ENCODE results near the gene BMPR1A. TPM values are rescaled to one million over a fixed set of nuclear protein-coding genes. Genes with fewer than 3 reads are reported as not detected.

BMPR1A gene
- total RNA-seq, 1 donor, result 71.7 TPM

DNA sequence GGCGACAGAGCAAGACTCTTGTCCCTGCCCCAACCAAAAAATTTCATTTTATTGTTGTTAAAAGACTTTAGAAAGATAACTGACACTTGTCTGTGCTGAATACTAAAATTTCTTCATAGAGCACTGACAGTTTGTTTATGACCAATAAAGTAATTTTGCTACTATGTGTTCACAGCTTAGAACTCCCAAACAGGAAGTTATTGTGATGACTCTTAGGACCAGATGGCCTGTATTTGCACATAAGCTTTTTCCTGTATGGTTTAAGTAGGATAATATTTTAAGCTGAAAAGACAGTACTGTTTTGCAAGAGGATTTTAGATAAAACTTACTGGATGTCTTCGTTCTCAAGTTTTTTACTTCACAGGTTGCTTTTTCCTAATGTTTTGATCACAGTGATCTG lies 120.3 kb downstream of the BMPR1A start:
- H3K79me2 ChIP-seq (ENCODE audit: insufficient read depth, low read length), result peaks cover 10% of the 10 kb centered on the region
- no peak overlapping the region for H3K4me2 ChIP-seq (ENCODE audit: insufficient read depth, low read length)
- H4K20me1 ChIP-seq (ENCODE audit: insufficient read depth, low read length), result peaks cover 10% of the 10 kb centered on the region
- no peak overlapping the region for H2AFZ ChIP-seq (ENCODE audit: low read length)
- H3K9me3 ChIP-seq (ENCODE audit: low read depth, low read length), result no peaks in the 10 kb centered on the region
- H3K4me3 ChIP-seq (ENCODE audit: insufficient read depth, low read length), result no peak overlapping the region
- H3K27ac ChIP-seq (ENCODE audit: low read depth, low read length), result no peak overlapping the region
- H3K27me3 ChIP-seq (ENCODE audit: insufficient read depth, low read length), result no peaks in the 10 kb centered on the region
- peaks cover 7% of the 10 kb centered on the region for H3K36me3 ChIP-seq (ENCODE audit: insufficient read depth, low read length)
- DNase-seq (ENCODE audit: insufficient read length, low spot score, missing footprints), result no peak
- no peaks in the 10 kb centered on the region for H3K4me1 ChIP-seq (ENCODE audit: insufficient read depth, low read length)
- TF ChIP-seq, protein P1, sequence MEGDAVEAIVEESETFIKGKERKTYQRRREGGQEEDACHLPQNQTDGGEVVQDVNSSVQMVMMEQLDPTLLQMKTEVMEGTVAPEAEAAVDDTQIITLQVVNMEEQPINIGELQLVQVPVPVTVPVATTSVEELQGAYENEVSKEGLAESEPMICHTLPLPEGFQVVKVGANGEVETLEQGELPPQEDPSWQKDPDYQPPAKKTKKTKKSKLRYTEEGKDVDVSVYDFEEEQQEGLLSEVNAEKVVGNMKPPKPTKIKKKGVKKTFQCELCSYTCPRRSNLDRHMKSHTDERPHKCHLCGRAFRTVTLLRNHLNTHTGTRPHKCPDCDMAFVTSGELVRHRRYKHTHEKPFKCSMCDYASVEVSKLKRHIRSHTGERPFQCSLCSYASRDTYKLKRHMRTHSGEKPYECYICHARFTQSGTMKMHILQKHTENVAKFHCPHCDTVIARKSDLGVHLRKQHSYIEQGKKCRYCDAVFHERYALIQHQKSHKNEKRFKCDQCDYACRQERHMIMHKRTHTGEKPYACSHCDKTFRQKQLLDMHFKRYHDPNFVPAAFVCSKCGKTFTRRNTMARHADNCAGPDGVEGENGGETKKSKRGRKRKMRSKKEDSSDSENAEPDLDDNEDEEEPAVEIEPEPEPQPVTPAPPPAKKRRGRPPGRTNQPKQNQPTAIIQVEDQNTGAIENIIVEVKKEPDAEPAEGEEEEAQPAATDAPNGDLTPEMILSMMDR (IDR thresholded peaks at IDR 0.05; ENCODE audit: extremely low read depth, low read depth, low read length), result no peak

DNA sequence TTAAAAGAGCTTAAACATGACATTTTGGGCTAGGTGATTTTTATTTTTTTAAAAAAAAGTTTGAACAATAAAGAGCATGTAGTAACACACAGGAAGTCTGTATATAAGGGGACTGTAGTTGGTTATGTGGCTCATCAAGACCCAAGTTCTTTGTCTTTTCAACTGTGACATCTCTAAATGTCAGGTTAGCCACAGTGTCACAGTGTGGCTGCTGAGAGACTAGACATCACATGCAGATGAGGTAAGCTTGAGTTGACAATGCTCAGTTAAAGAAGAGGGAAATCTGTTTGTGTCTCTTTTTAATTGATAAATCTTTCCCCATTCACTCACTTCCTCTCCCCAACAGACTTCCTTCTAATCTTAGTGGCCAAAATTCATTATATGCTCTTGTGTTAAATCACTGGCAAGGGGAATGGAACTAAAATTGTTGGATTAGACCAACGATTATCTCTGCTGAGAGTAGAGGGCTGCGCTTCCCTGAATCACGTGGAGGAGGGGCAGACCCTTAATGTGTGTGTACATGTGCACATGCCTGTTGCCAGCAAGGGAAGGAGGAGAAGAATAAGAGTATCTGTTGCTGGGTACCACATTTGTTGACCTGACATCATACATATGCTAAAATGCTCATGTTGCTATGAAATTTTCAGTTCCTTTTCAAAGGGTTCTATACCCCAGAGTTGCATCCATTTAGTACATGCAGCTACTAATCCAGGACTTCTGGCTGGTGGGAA lies 122.7 kb downstream of the BMPR1A start:
- H3K79me2 ChIP-seq (ENCODE audit: insufficient read depth, low read length), result peaks cover 2% of the 10 kb centered on the region
- TF ChIP-seq, protein P1 (IDR thresholded peaks at IDR 0.05; ENCODE audit: extremely low read depth, low read depth, low read length), result no peak
- DNase-seq (ENCODE audit: insufficient read length, low spot score, missing footprints), result no peak
- no peak overlapping the region for H3K27ac ChIP-seq (ENCODE audit: low read depth, low read length)
- H4K20me1 ChIP-seq (ENCODE audit: insufficient read depth, low read length), result no peaks in the 10 kb centered on the region
- H3K27me3 ChIP-seq (ENCODE audit: insufficient read depth, low read length), result no peaks in the 10 kb centered on the region
- no peak overlapping the region for H3K4me2 ChIP-seq (ENCODE audit: insufficient read depth, low read length)
- H3K4me1 ChIP-seq (ENCODE audit: insufficient read depth, low read length), result no peaks in the 10 kb centered on the region
- H3K4me3 ChIP-seq (ENCODE audit: insufficient read depth, low read length), result no peak overlapping the region
- H3K36me3 ChIP-seq (ENCODE audit: insufficient read depth, low read length), result peaks cover 7% of the 10 kb centered on the region
- H2AFZ ChIP-seq (ENCODE audit: low read length), result no peak overlapping the region
- no peaks in the 10 kb centered on the region for H3K9me3 ChIP-seq (ENCODE audit: low read depth, low read length)

DNA sequence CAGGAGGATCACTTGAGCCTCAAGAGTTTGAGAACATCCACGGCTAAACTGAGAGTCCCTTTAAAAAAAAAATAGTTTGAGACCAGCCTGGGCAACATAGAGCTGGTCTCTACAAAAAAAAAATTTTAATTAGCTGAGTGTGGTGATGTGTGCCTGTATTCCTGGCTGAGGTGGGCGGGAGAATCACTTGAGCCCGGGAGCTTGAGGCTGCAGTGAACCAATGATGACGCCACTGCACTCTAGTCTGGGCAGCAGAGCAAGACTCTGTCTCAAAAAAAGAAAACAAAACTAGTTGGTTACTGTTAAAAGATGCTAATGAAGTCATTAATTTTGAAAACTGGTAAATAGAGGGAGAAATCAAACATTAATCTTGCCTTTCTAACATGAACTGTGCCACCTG lies 124.6 kb downstream of the BMPR1A start:
- Histone ChIP-seq H3K79me2 (ENCODE audit: insufficient read depth, low read length) (peaks cover 6% of the 10 kb centered on the region), H3K4me1 (ENCODE audit: insufficient read depth, low read length) (no peaks in the 10 kb centered on the region), H3K27me3 (ENCODE audit: insufficient read depth, low read length) (no peaks in the 10 kb centered on the region), H3K27ac (ENCODE audit: low read depth, low read length) (no peak overlapping the region), H3K4me2 (ENCODE audit: insufficient read depth, low read length) (no peak overlapping the region), H3K9me3 (ENCODE audit: low read depth, low read length) (no peaks in the 10 kb centered on the region), H3K4me3 (ENCODE audit: insufficient read depth, low read length) (no peak overlapping the region), H3K36me3 (ENCODE audit: insufficient read depth, low read length) (peaks cover 6% of the 10 kb centered on the region), H2AFZ (ENCODE audit: low read length) (no peak overlapping the region), H4K20me1 (ENCODE audit: insufficient read depth, low read length) (peaks cover 3% of the 10 kb centered on the region)
- TF ChIP-seq, protein P1 (IDR thresholded peaks at IDR 0.05; ENCODE audit: extremely low read depth, low read depth, low read length), result no peak
- no peak for DNase-seq (ENCODE audit: insufficient read length, low spot score, missing footprints)

DNA sequence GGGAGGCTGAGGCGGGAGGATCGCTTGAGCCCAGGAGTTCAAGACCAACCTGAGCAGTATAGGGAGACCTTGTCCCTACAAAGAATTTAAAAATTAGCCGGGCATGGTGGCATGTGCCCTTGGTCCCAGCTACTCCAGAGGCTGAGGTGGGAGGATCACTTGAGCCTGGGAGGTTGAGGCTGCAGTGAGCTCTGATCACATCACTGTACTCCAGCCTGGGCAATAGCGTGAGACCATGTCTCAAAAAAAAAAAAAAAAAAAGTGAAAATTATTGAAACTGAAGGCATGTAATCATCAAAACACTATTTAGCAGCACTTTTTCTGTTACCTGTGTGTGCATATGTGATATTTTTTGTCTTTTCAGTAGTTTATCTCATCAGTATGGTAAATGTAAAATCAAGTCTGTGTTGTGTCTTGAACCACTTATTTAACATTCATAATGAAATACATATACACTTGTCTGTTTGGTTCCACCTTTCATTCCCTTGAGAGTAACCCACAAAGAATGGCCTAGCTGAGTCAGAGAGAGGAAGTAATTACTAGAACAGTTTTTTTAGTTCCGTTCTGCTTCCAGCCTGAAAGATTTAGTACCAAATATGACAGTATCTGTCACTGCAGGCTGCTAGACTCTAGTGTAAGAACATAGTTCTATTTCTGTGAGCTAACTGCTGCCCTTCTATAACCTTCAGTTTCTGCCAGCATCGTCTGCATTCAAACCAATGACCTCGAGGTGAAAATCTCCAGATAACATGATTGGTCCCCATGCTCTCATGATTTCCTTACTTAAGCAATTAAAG lies 132.4 kb downstream of the BMPR1A start:
- TF ChIP-seq, protein P1 (IDR thresholded peaks at IDR 0.05; ENCODE audit: extremely low read depth, low read depth, low read length), result no peak
- no peaks in the 10 kb centered on the region for H3K9me3 ChIP-seq (ENCODE audit: low read depth, low read length)
- peak overlapping the region; percentile 49 for H3K4me2 ChIP-seq (ENCODE audit: insufficient read depth, low read length)
- peak overlapping the region; percentile 58 for H2AFZ ChIP-seq (ENCODE audit: low read length)
- peaks cover 8% of the 10 kb centered on the region for H3K36me3 ChIP-seq (ENCODE audit: insufficient read depth, low read length)
- H3K4me3 ChIP-seq (ENCODE audit: insufficient read depth, low read length), result no peak overlapping the region
- H3K27me3 ChIP-seq (ENCODE audit: insufficient read depth, low read length), result no peaks in the 10 kb centered on the region
- H3K79me2 ChIP-seq (ENCODE audit: insufficient read depth, low read length), result peaks cover 7% of the 10 kb centered on the region
- DNase-seq (ENCODE audit: insufficient read length, low spot score, missing footprints), result peak; percentile 68
- peaks cover 13% of the 10 kb centered on the region for H4K20me1 ChIP-seq (ENCODE audit: insufficient read depth, low read length)
- H3K27ac ChIP-seq (ENCODE audit: low read depth, low read length), result no peak overlapping the region
- H3K4me1 ChIP-seq (ENCODE audit: insufficient read depth, low read length), result peaks cover 10% of the 10 kb centered on the region
